RWPE1 (cell line): ENCODE results near the gene HMGCLL1.

Experiments used
- CTCF ChIA-PET: fragments of 350-600 bp; sonication (Branson Sonifier 250); formaldehyde crosslinking; extraction: SDS; loops from one replicate; lab custom pipeline; 2021; lab: Yijun Ruan, JAX
- POLR2A ChIA-PET: fragments of 400-600 bp; formaldehyde crosslinking; extraction: SDS; loops from one replicate; lab custom pipeline; 2020; ENCODE audit warnings: antibody characterized with exemption; ENCODE audit not compliant: low non-redundant PET; lab: Yijun Ruan, JAX
- DNase-seq: peaks from one replicate; pipeline ENCODE4 v3.0.0; 2012; ENCODE audit warnings: low spot score
- H3K27ac ChIP-seq: fragments of 450-650 bp; 2 replicates; pipeline ENCODE4 v1.5.1; 2017
- CTCF ChIP-seq: fragments of 450-650 bp; conservative IDR thresholded peaks from 2 replicates; pipeline ENCODE4 v1.5.1; 2017; ENCODE audit warnings: low read depth, mild to moderate bottlenecking

Gene HMGCLL1

GRCh38 chr6:55499591-55499990 is 79.4 kb downstream of the HMGCLL1 start:
- no peak for TF ChIP-seq CTCF
- DNase-seq, result no peak
- POLR2A ChIA-PET, result no interaction called here
- no peak overlapping the region for H3K27ac ChIP-seq
- CTCF ChIA-PET, result no interaction called here

- H3K27ac ChIP-seq, result no peak overlapping the region
- TF ChIP-seq CTCF, result no peak
- no peak for DNase-seq
- POLR2A ChIA-PET, result no interaction called here
- CTCF ChIA-PET, result interaction anchor here (0.5 kb wide), 1 partner anchor 1692 kb away, joined by 3 read pairs; no protein-coding TSS in a partner anchor
These were observed 81.3 kb downstream of the HMGCLL1 start for GRCh38 chr6:55497694-55498093.

- no peak for TF ChIP-seq CTCF
- POLR2A ChIA-PET, result no interaction called here
- DNase-seq, result no peak
- CTCF ChIA-PET, result no interaction called here
- H3K27ac ChIP-seq, result no peak overlapping the region
These were observed 82.8 kb downstream of the HMGCLL1 start for GRCh38 chr6:55496201-55496600.

GRCh38 chr6:55495277-55495676 is 83.7 kb downstream of the HMGCLL1 start:
- POLR2A ChIA-PET, result no interaction called here
- CTCF ChIA-PET, result no interaction called here
- peak; percentile 30 for DNase-seq
- H3K27ac ChIP-seq, result no peak overlapping the region
- no peak for TF ChIP-seq CTCF

- no peak for TF ChIP-seq CTCF
- ChIA-PET POLR2A (no interaction called here), CTCF (no interaction called here)
- H3K27ac ChIP-seq, result no peak overlapping the region
- no peak for DNase-seq
These were observed 84.6 kb downstream of the HMGCLL1 start for GRCh38 chr6:55494411-55494810.

GRCh38 chr6:55492259-55492658 is 86.7 kb downstream of the HMGCLL1 start:
- CTCF ChIA-PET, result no interaction called here
- no peak overlapping the region for H3K27ac ChIP-seq
- POLR2A ChIA-PET, result no interaction called here
- TF ChIP-seq CTCF, result no peak
- no peak for DNase-seq

GRCh38 chr6:55490871-55491270 is 88.1 kb downstream of the HMGCLL1 start:
- ChIA-PET POLR2A (no interaction called here), CTCF (no interaction called here)
- no peak overlapping the region for H3K27ac ChIP-seq
- no peak for DNase-seq
- no peak for TF ChIP-seq CTCF
